ENCODE results near the gene SDHB. TPM values are rescaled to one million over a fixed set of nuclear protein-coding genes. Genes with fewer than 3 reads are reported as not detected.

SDHB gene
- polyA plus RNA-seq (2011; rRNA removed): 206 and 232 TPM in 2 replicates
- 56.3 and 102 TPM in 2 replicates for polyA minus RNA-seq (2011; rRNA and poly(A)+ RNA removed)

GRCh38 chr1:17053685-17054410 is at the start of gene SDHB:
SDHB (minus strand) TSS chr1:17054032; CDS start chr1:17054019, 13 bp downstream.
- ChIA-PET CTCF (no interaction called here), POLR2A (interaction anchor here (0.7 kb wide), 2 partner anchors 93 to 104 kb away, joined by 3 to 6 read pairs; no protein-coding TSS in a partner anchor)
- DNase-seq (ENCODE audit: low read depth, low spot score): peak; percentile 97
- H3K27ac ChIP-seq (ENCODE audit: low read depth, low read length): peak within 1 kb of the TSS; percentile 70
- H3K9me3 ChIP-seq (ENCODE audit: control insufficient read depth, insufficient read depth, low read length): no peaks in the 10 kb centered on the region
- H3K27me3 ChIP-seq (ENCODE audit: control insufficient read depth, insufficient read depth, low read length): peaks cover 5% of the 10 kb centered on the region
- TF ChIP-seq, protein P1, sequence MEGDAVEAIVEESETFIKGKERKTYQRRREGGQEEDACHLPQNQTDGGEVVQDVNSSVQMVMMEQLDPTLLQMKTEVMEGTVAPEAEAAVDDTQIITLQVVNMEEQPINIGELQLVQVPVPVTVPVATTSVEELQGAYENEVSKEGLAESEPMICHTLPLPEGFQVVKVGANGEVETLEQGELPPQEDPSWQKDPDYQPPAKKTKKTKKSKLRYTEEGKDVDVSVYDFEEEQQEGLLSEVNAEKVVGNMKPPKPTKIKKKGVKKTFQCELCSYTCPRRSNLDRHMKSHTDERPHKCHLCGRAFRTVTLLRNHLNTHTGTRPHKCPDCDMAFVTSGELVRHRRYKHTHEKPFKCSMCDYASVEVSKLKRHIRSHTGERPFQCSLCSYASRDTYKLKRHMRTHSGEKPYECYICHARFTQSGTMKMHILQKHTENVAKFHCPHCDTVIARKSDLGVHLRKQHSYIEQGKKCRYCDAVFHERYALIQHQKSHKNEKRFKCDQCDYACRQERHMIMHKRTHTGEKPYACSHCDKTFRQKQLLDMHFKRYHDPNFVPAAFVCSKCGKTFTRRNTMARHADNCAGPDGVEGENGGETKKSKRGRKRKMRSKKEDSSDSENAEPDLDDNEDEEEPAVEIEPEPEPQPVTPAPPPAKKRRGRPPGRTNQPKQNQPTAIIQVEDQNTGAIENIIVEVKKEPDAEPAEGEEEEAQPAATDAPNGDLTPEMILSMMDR (IDR thresholded peaks at IDR 0.05; ENCODE audit: low read depth, low read length): no peak
- H3K4me3 ChIP-seq (ENCODE audit: low read depth, low read length): peak within 1 kb of the TSS; percentile 100

GRCh38 chr1:17102232-17102631 is 48.4 kb upstream of the SDHB start:
- no peak for DNase-seq (ENCODE audit: low read depth, low spot score)
- peaks cover 35% of the 10 kb centered on the region for H3K27me3 ChIP-seq (ENCODE audit: control insufficient read depth, insufficient read depth, low read length)
- H3K27ac ChIP-seq (ENCODE audit: low read depth, low read length): no peak overlapping the region
- TF ChIP-seq, protein P1 (IDR thresholded peaks at IDR 0.05; ENCODE audit: low read depth, low read length): no peak
- H3K9me3 ChIP-seq (ENCODE audit: control insufficient read depth, insufficient read depth, low read length): no peaks in the 10 kb centered on the region
- H3K4me3 ChIP-seq (ENCODE audit: low read depth, low read length): no peak overlapping the region
- CTCF ChIA-PET: no interaction called here
- POLR2A ChIA-PET: no interaction called here

DNA sequence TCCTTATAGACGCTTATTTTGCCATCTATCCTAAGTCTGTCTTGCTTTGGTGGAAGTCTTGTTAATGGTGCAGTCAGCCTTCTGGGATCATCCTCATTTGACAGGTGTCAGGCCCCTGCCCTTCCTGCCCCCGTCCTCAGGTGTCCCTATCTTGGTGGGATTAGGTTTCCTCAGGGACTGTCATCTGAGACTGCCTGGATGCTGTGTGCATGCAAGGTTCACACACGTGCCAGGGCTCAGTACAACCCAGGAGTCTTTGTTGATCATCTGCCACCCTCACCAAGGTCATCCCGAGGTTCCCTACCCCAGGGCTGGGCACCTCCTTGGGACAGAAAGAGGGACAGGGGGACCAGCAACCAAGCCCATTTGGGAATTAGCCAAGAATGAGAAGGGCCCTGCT is 47.4 kb upstream of the SDHB start:
- no peak overlapping the region for H3K4me3 ChIP-seq (ENCODE audit: low read depth, low read length)
- no peak for DNase-seq (ENCODE audit: low read depth, low spot score)
- H3K27ac ChIP-seq (ENCODE audit: low read depth, low read length): no peak overlapping the region
- no peaks in the 10 kb centered on the region for H3K9me3 ChIP-seq (ENCODE audit: control insufficient read depth, insufficient read depth, low read length)
- CTCF ChIA-PET: no interaction called here
- TF ChIP-seq, protein P1 (IDR thresholded peaks at IDR 0.05; ENCODE audit: low read depth, low read length): no peak
- POLR2A ChIA-PET: no interaction called here
- peaks cover 33% of the 10 kb centered on the region for H3K27me3 ChIP-seq (ENCODE audit: control insufficient read depth, insufficient read depth, low read length)

DNA sequence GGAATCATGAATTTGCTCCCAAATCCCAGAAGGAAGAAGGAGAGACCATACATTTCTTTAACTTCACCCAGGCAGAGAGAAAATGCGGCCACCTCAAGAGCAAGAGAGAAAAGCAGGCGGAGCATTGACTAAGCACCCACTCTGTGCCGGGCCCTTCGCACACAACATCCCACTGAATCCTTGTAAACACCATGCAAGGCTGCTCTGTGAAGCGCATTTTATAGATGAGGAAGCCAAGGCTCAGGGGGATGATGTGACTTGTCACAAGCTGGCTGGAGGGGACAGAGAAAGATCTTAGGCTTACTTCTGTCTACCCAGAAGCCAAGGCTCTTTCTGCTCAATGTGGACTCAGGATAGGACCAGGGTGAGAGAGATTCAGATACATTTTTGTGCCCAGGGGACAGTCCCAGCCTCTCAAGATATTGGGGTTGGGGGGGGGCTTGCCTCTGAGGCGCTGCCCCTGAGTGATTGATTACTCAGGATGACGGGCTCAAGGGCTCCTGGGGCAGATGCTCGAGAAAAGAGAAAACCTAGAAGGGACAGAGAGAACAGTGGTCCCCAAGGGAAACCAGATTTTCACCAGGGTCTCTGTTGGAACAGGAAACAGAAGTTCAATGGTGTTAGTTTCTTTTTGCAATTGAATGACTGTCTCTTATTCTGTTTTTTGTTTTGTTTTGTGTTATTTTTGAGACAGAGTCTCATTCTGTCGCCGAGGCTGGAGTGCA is 45.9 kb upstream of the SDHB start:
- peaks cover 31% of the 10 kb centered on the region for H3K27me3 ChIP-seq (ENCODE audit: control insufficient read depth, insufficient read depth, low read length)
- no peak overlapping the region for H3K27ac ChIP-seq (ENCODE audit: low read depth, low read length)
- no peak overlapping the region for H3K4me3 ChIP-seq (ENCODE audit: low read depth, low read length)
- DNase-seq (ENCODE audit: low read depth, low spot score): no peak
- ChIA-PET POLR2A (no interaction called here), CTCF (no interaction called here)
- TF ChIP-seq, protein P1 (IDR thresholded peaks at IDR 0.05; ENCODE audit: low read depth, low read length): no peak
- H3K9me3 ChIP-seq (ENCODE audit: control insufficient read depth, insufficient read depth, low read length): no peaks in the 10 kb centered on the region

All from AG04450 (cell line).